GM23338 (cell line): ENCODE data around the gene CCR8. TPM values are rescaled to one million over a fixed set of nuclear protein-coding genes. Genes with fewer than 3 reads are reported as not detected.

Experiments used
- ATAC-seq: fragments of 200-7000 bp; cut with Tn5 transposase; 3 replicates; pipeline ENCODE4 v1.9.1; 2020
- DNase-seq: peaks from one replicate; pipeline ENCODE4 v3.0.0-alpha.2; 2015; ENCODE audit warnings: low spot score
- H2AFZ ChIP-seq: fragments of 200-600 bp; sonication (generic); 2 replicates; pipeline ENCODE4 v1.8.0; 2016; ENCODE audit warnings: antibody characterized with exemption, mild to moderate bottlenecking, moderate library complexity
- H3F3A ChIP-seq: fragments of 200-600 bp; sonication (generic); replicated peaks from 2 replicates; pipeline ENCODE4 v1.8.0; 2017; ENCODE audit warnings: antibody characterized with exemption, mixed run types, low read depth
- H3K27ac ChIP-seq: fragments of 200-600 bp; sonication (generic); 2 replicates; pipeline ENCODE4 v1.6.1; 2016; ENCODE audit warnings: low read depth
- H3K27me3 ChIP-seq: fragments of 200-600 bp; sonication (generic); 2 replicates; pipeline ENCODE4 v1.8.0; 2016; ENCODE audit warnings: mild to moderate bottlenecking, mixed run types, moderate library complexity; ENCODE audit not compliant: insufficient read depth
- H3K36me3 ChIP-seq: fragments of 200-600 bp; sonication (generic); 2 replicates; pipeline ENCODE4 v1.8.0; 2016; ENCODE audit warnings: mild to moderate bottlenecking; ENCODE audit not compliant: insufficient read depth
- H3K4me1 ChIP-seq: fragments of 200-600 bp; sonication (generic); 2 replicates; pipeline ENCODE4 v1.8.0; 2016; ENCODE audit warnings: mild to moderate bottlenecking, moderate library complexity; ENCODE audit not compliant: insufficient read depth
- H3K4me2 ChIP-seq: fragments of 200-600 bp; sonication (generic); 2 replicates; pipeline ENCODE4 v1.7.1; 2017; ENCODE audit warnings: mixed run types
- H3K4me3 ChIP-seq: fragments of 200-600 bp; sonication (generic); 2 replicates; pipeline ENCODE4 v1.6.1; 2016; ENCODE audit warnings: mixed run types
- H3K79me2 ChIP-seq: fragments of 200-600 bp; sonication (generic); replicated peaks from 2 replicates; pipeline ENCODE4 v1.8.0; 2017; ENCODE audit warnings: mild to moderate bottlenecking; ENCODE audit not compliant: insufficient read depth
- H3K9me2 ChIP-seq: fragments of 200-600 bp; sonication (generic); 2 replicates; pipeline ENCODE4 v1.8.0; 2017; ENCODE audit not compliant: insufficient read depth
- H4K20me1 ChIP-seq: fragments of 200-600 bp; sonication (generic); replicated peaks from 2 replicates; pipeline ENCODE4 v1.8.0; 2017; ENCODE audit warnings: mild to moderate bottlenecking; ENCODE audit not compliant: insufficient read depth
- H3K27ac Mint-ChIP-seq: 2 replicates; pipeline ENCODE4 v1.8.0; 2020; ENCODE audit warnings: inconsistent platforms, mild to moderate bottlenecking, moderate library complexity, mixed read lengths
- H3K27me3 Mint-ChIP-seq: 3 replicates; pipeline ENCODE4 v1.8.0; 2022; ENCODE audit warnings: low read depth, mild to moderate bottlenecking, moderate library complexity, mixed read lengths, inconsistent platforms; ENCODE audit not compliant: insufficient read depth, poor library complexity
- H3K36me3 Mint-ChIP-seq: 3 replicates; pipeline ENCODE4 v1.8.0; 2021; ENCODE audit warnings: low read depth, mild to moderate bottlenecking, inconsistent platforms, moderate library complexity, mixed read lengths
- H3K4me1 Mint-ChIP-seq: 3 replicates; pipeline ENCODE4 v1.8.0; 2020; ENCODE audit warnings: mild to moderate bottlenecking, inconsistent platforms, mixed read lengths
- H3K4me3 Mint-ChIP-seq: 3 replicates; pipeline ENCODE4 v1.8.0; 2021; ENCODE audit warnings: moderate library complexity, mild to moderate bottlenecking, inconsistent platforms, mixed read lengths
- H3K9me3 Mint-ChIP-seq: 3 replicates; pipeline ENCODE4 v1.8.0; 2020; ENCODE audit warnings: moderate library complexity, mild to moderate bottlenecking, inconsistent platforms, mixed read lengths
- ETS1 ChIP-seq: IDR thresholded peaks from 2 replicates; pipeline ENCODE4 v1.6.1; 2016; ENCODE audit warnings: antibody characterized with exemption
- EZH2 ChIP-seq: fragments of 200-600 bp; sonication (generic); IDR thresholded peaks from one replicate; pipeline ENCODE4 v1.8.0; 2017; ENCODE audit warnings: antibody characterized with exemption, mild to moderate bottlenecking, low read depth; ENCODE audit not compliant: unreplicated experiment
- JUNB ChIP-seq: IDR thresholded peaks from one replicate; pipeline ENCODE4 v1.6.1; 2016; ENCODE audit warnings: antibody characterized with exemption; ENCODE audit not compliant: unreplicated experiment
- NANOG ChIP-seq: IDR thresholded peaks from 2 replicates; pipeline ENCODE4 v1.6.1; 2016; ENCODE audit warnings: antibody characterized with exemption, borderline replicate concordance
- POLR2AphosphoS5 ChIP-seq: IDR thresholded peaks from 2 replicates; pipeline ENCODE4 v1.6.1; 2016; ENCODE audit warnings: antibody characterized with exemption, low read depth
- REST ChIP-seq: IDR thresholded peaks from one replicate; pipeline ENCODE4 v1.6.1; 2018; ENCODE audit warnings: antibody characterized with exemption; ENCODE audit not compliant: unreplicated experiment
- ZNF331 ChIP-seq: fragments of 250-450 bp; sonication (Bioruptor Pico); IDR thresholded peaks from 2 replicates; pipeline ENCODE4 v1.5.0; 2020; ENCODE audit warnings: low read depth, mild to moderate bottlenecking, moderate library complexity
- ZNF462 ChIP-seq: fragments of 250-450 bp; sonication (Bioruptor Pico); IDR thresholded peaks from 2 replicates; pipeline ENCODE4 v1.5.0; 2020; ENCODE audit warnings: mild to moderate bottlenecking, moderate library complexity
- polyA plus RNA-seq: library from polyadenylated mRNA; unstranded; fragments of >200 nt; fragmentation: Nextera tagmentation; extraction: Ambion mirVana; gene quantifications from 2 replicates; pipeline ENCODE4 v1.2.1, GENCODE V29; 2016
- total RNA-seq: library from RNA; depleted of rRNA; stranded (reverse); fragments of >200 nt; shearing (Covaris generic); gene quantifications from 2 replicates; pipeline ENCODE4 v1.2.3, GENCODE V29; 2014

Gene CCR8
- total and polyA plus RNA-seq, 2 experiments from 2014 or later: 0.55 TPM; not detected in 1

- no peak overlapping the region for H3K4me2 ChIP-seq
- H2AFZ ChIP-seq: no peak overlapping the region
- H3K79me2 ChIP-seq: peaks cover 3% of the 10 kb centered on the region; the same call in 1 of the 2 replicates
- no peak overlapping the region for H3K4me3 ChIP-seq
- Mint-ChIP-seq H3K4me1 (peaks cover 30% of the 10 kb centered on the region), H3K4me3 (no peak overlapping the region), H3K27ac (no peak overlapping the region), H3K27me3 (peaks cover 10% of the 10 kb centered on the region), H3K9me3 (no peaks in the 10 kb centered on the region; the same call in 2 of the 3 replicates), H3K36me3 (peaks cover 3% of the 10 kb centered on the region; the same call in 1 of the 3 replicates)
- no peaks in the 10 kb centered on the region for H3K36me3 ChIP-seq
- no peaks in the 10 kb centered on the region for H3F3A ChIP-seq
- H3K27ac ChIP-seq: no peak overlapping the region
- no peak for TF ChIP-seq JUNB
- DNase-seq: no peak
- H4K20me1 ChIP-seq: no peaks in the 10 kb centered on the region
- peaks cover 13% of the 10 kb centered on the region; the same call in 1 of the 2 replicates for H3K4me1 ChIP-seq
- ATAC-seq: no peak
- no peaks in the 10 kb centered on the region for H3K27me3 ChIP-seq
- no peaks in the 10 kb centered on the region for H3K9me2 ChIP-seq
Observed at GRCh38 chr3:39378957-39379777, 49.7 kb downstream of the CCR8 start.

- H3K4me2 ChIP-seq: no peak overlapping the region
- ATAC-seq (no peak), DNase-seq (no peak)
- peaks cover 3% of the 10 kb centered on the region; the same call in 1 of the 2 replicates for H4K20me1 ChIP-seq
- peaks cover 8% of the 10 kb centered on the region for H3K27me3 Mint-ChIP-seq
- no peaks in the 10 kb centered on the region for H3K27me3 ChIP-seq
- peaks cover 32% of the 10 kb centered on the region for H3K4me1 Mint-ChIP-seq
- no peak overlapping the region for H2AFZ ChIP-seq
- no peak overlapping the region for H3K4me3 ChIP-seq
- no peak overlapping the region for H3K27ac ChIP-seq
- H3K4me3 Mint-ChIP-seq: no peak overlapping the region
- peaks cover 8% of the 10 kb centered on the region for H3K79me2 ChIP-seq
- no peaks in the 10 kb centered on the region for H3K9me2 ChIP-seq
- no peaks in the 10 kb centered on the region for H3F3A ChIP-seq
- no peak overlapping the region for H3K27ac Mint-ChIP-seq
- no peaks in the 10 kb centered on the region; the same call in 2 of the 3 replicates for H3K9me3 Mint-ChIP-seq
- H3K4me1 ChIP-seq: peaks cover 17% of the 10 kb centered on the region
- peaks cover 3% of the 10 kb centered on the region; the same call in 1 of the 3 replicates for H3K36me3 Mint-ChIP-seq
- no peaks in the 10 kb centered on the region for H3K36me3 ChIP-seq
- no peak for TF ChIP-seq JUNB
- TF ChIP-seq ZNF331: no peak
- no peak for TF ChIP-seq ETS1
- no peak for TF ChIP-seq NANOG
- TF ChIP-seq REST: no peak
- TF ChIP-seq ZNF462 (CRISPR knock-in tag): no peak
- TF ChIP-seq POLR2AphosphoS5: no peak
- no peak for TF ChIP-seq EZH2
Observed at GRCh38 chr3:39379778-39380155, 50.3 kb downstream of the CCR8 start.
